Left lobe of liver (tissue), 1 donor: ENCODE results near the gene CKM. TPM values are rescaled to one million over a fixed set of nuclear protein-coding genes. Genes with fewer than 3 reads are reported as not detected.

Experiments used
- total RNA-seq: library from RNA; stranded (reverse); gene quantifications from one replicate; pipeline ENCODE4 v1.2.1, GENCODE V29; 2021
- donor health status: DM: no; HTN: yes; CAD: no.

CKM gene
- total RNA-seq, 1 donor from 2014 or later = not detected

Other genes starting within 250 kb of the CKM start
- 0.35 TPM for gene ZNF296, start 246.4 kb downstream of the CKM start, total RNA-seq
- 11.7 TPM for gene GEMIN7, start 243.6 kb downstream of the CKM start, total RNA-seq
- 11.3 TPM for gene PPP1R37, start 229.7 kb downstream of the CKM start, total RNA-seq
- gene NKPD1, start 161.9 kb downstream of the CKM start, total RNA-seq = not detected
- gene TRAPPC6A, start 144.6 kb downstream of the CKM start, total RNA-seq = 30.6 TPM
- gene BLOC1S3, start 144.1 kb downstream of the CKM start, total RNA-seq = 6.5 TPM
- gene EXOC3L2, start 77.5 kb downstream of the CKM start, total RNA-seq = 4.3 TPM
- gene MARK4, start 71.6 kb downstream of the CKM start, total RNA-seq = 17.5 TPM
- not detected for gene KLC3, start 17.9 kb upstream of the CKM start, total RNA-seq
- gene ERCC2, start 47.7 kb upstream of the CKM start, total RNA-seq = 15.3 TPM
- gene PPP1R13L, start 82.2 kb upstream of the CKM start, total RNA-seq = 8.0 TPM
- 2.2 TPM for gene POLR1G, start 83.8 kb upstream of the CKM start, total RNA-seq
- 25.8 TPM for gene ERCC1, start 101.0 kb upstream of the CKM start, total RNA-seq
- 0.35 TPM for gene FOSB, start 145.1 kb upstream of the CKM start, total RNA-seq
- gene RTN2, start 174.2 kb upstream of the CKM start, total RNA-seq = 3.0 TPM
- gene PPM1N, start 175.6 kb upstream of the CKM start, total RNA-seq = 0.86 TPM
- gene VASP, start 184.6 kb upstream of the CKM start, total RNA-seq = 21.7 TPM